Measurements from ENCODE around the gene HIGD1A.

Gene HIGD1A

GRCh38 chr3:42799376-42799775 lies 4.9 kb downstream of the HIGD1A start:
- DNase-seq (ENCODE audit: insufficient read length, low spot score), result no peak
- FAIRE-seq, result no peak
- no peak for TF ChIP-seq POLR2A (IDR thresholded peaks at IDR 0.05; ENCODE audit: low read depth, low read length)

GRCh38 chr3:42796332-42796885 lies 7.9 kb downstream of the HIGD1A start:
- DNase-seq (ENCODE audit: insufficient read length, low spot score) (no peak), FAIRE-seq (no peak)
- TF ChIP-seq POLR2A (IDR thresholded peaks at IDR 0.05; ENCODE audit: low read depth, low read length), result no peak

GRCh38 chr3:42795621-42796181 lies 8.6 kb downstream of the HIGD1A start:
- TF ChIP-seq POLR2A (IDR thresholded peaks at IDR 0.05; ENCODE audit: low read depth, low read length), result no peak
- FAIRE-seq (no peak), DNase-seq (ENCODE audit: insufficient read length, low spot score) (no peak)

- DNase-seq (ENCODE audit: insufficient read length, low spot score) (no peak), FAIRE-seq (no peak)
- no peak for TF ChIP-seq POLR2A (IDR thresholded peaks at IDR 0.05; ENCODE audit: low read depth, low read length)
These were observed 13.5 kb downstream of the HIGD1A start for GRCh38 chr3:42790714-42791229.

- DNase-seq (ENCODE audit: insufficient read length, low spot score), result no peak
- no peak for FAIRE-seq
- no peak for TF ChIP-seq POLR2A (IDR thresholded peaks at IDR 0.05; ENCODE audit: low read depth, low read length)
These were observed 17.7 kb downstream of the HIGD1A start for GRCh38 chr3:42786631-42787030.

GRCh38 chr3:42786212-42786611 lies 18.1 kb downstream of the HIGD1A start:
- TF ChIP-seq POLR2A (IDR thresholded peaks at IDR 0.05; ENCODE audit: low read depth, low read length), result no peak
- DNase-seq (ENCODE audit: insufficient read length, low spot score) (no peak), FAIRE-seq (no peak)

GRCh38 chr3:42780892-42781700 lies 23.2 kb downstream of the HIGD1A start:
- TF ChIP-seq POLR2A (IDR thresholded peaks at IDR 0.05; ENCODE audit: low read depth, low read length), result no peak
- DNase-seq (ENCODE audit: insufficient read length, low spot score), result peak; percentile 50
- peak; percentile 88 for FAIRE-seq

GRCh38 chr3:42780398-42780797 lies 23.9 kb downstream of the HIGD1A start:
- DNase-seq (ENCODE audit: insufficient read length, low spot score) (no peak), FAIRE-seq (no peak)
- no peak for TF ChIP-seq POLR2A (IDR thresholded peaks at IDR 0.05; ENCODE audit: low read depth, low read length)

GRCh38 chr3:42778644-42779043 lies 25.6 kb downstream of the HIGD1A start:
- FAIRE-seq (no peak), DNase-seq (ENCODE audit: insufficient read length, low spot score) (no peak)
- TF ChIP-seq POLR2A (IDR thresholded peaks at IDR 0.05; ENCODE audit: low read depth, low read length), result no peak

GRCh38 chr3:42773409-42773751 lies 30.9 kb downstream of the HIGD1A start:
- TF ChIP-seq POLR2A (IDR thresholded peaks at IDR 0.05; ENCODE audit: low read depth, low read length), result no peak
- no peak for DNase-seq (ENCODE audit: insufficient read length, low spot score)
- no peak for FAIRE-seq

- DNase-seq (ENCODE audit: insufficient read length, low spot score) (peak; percentile 52), FAIRE-seq (no peak)
- TF ChIP-seq POLR2A (IDR thresholded peaks at IDR 0.05; ENCODE audit: low read depth, low read length), result no peak
These were observed 31.5 kb downstream of the HIGD1A start, which contains the start of gene CCDC13 for GRCh38 chr3:42772670-42773408. Gene CCDC13 (minus strand): TSS chr3:42773253. CDS start chr3:42758345, 14,908 bp downstream.

GRCh38 chr3:42771271-42771670 lies 33.0 kb downstream of the HIGD1A start:
- DNase-seq (ENCODE audit: insufficient read length, low spot score), result no peak
- no peak for FAIRE-seq
- no peak for TF ChIP-seq POLR2A (IDR thresholded peaks at IDR 0.05; ENCODE audit: low read depth, low read length)

GRCh38 chr3:42769477-42770131 lies 34.7 kb downstream of the HIGD1A start:
- FAIRE-seq, result no peak

More at GRCh38 chr3:42769477-42770131, 34.7 kb downstream of the HIGD1A start:
- TF ChIP-seq POLR2A (IDR thresholded peaks at IDR 0.05; ENCODE audit: low read depth, low read length), result no peak
- no peak for DNase-seq (ENCODE audit: insufficient read length, low spot score)
